Effector memory CD8-positive, alpha-beta T cell (primary cell): ENCODE results near the gene NEMP1.

Experiments
- ATAC-seq: fragments of 150-1000 bp; cut with Tn5 transposase; replicated peaks from 2 replicates; pipeline ENCODE4 v1.10.0; 2021; ENCODE audit warnings: mild to moderate bottlenecking, moderate library complexity
- DNase-seq, 3 experiments: peaks; one replicate each; pipeline ENCODE4 v3.0.0; 2021
- H3K27ac Mint-ChIP-seq, 2 donors: one replicate each; pipeline ENCODE4 v1.8.0; 2022; ENCODE audit warnings: mild to moderate bottlenecking in 2 of 2, mixed read lengths in 2 of 2, moderate library complexity in 2 of 2
- H3K27me3 Mint-ChIP-seq, 2 donors: one replicate each; pipeline ENCODE4 v1.8.0; 2022; ENCODE audit warnings: mixed read lengths in 2 of 2
- H3K36me3 Mint-ChIP-seq: one replicate; pipeline ENCODE4 v1.8.0; 2022; ENCODE audit warnings: mild to moderate bottlenecking, moderate library complexity, mixed read lengths; ENCODE audit not compliant: insufficient read depth
- H3K4me1 Mint-ChIP-seq, 2 donors: one replicate each; pipeline ENCODE4 v1.8.0; 2022; ENCODE audit warnings: low read depth in 2 of 2, mixed read lengths in 2 of 2
- H3K4me3 Mint-ChIP-seq, 2 donors: one replicate each; pipeline ENCODE4 v1.8.0; 2022; ENCODE audit warnings: mild to moderate bottlenecking in 2 of 2, mixed read lengths in 2 of 2, moderate library complexity in 2 of 2
- H3K9me3 Mint-ChIP-seq, 2 donors: one replicate each; pipeline ENCODE4 v1.8.0; 2022; ENCODE audit warnings: mixed read lengths in 2 of 2

The NEMP1 gene

DNA sequence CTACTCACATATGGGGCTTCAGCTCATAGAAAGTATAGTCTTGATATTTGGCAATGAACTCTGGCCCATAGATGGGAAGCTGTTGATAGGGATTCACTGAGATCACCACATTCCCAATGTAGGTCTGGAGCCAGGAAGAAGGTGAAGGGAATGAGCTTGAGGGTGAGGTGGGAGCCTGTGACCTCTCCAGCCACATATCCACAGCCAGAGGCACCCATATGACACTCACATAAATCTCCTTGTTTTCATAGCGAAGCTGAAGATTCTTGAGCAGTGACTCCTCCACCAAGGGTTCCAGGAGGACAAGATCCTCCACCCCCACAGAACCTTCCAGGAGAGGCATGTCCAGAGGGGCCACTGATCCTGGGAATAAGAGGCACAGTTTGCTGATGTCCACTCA, 30.6 kb downstream of the NEMP1 start:
- peaks cover 29 to 31% of the 10 kb centered on the region in 2 donors for H3K4me1 Mint-ChIP-seq
- H3K9me3 Mint-ChIP-seq, result no peaks in the 10 kb centered on the region
- peak overlapping the region; percentile 76 to 80 for H3K27ac Mint-ChIP-seq
- no peak for DNase-seq
- ATAC-seq, result no peak
- H3K36me3 Mint-ChIP-seq, result no peaks in the 10 kb centered on the region
- H3K4me3 Mint-ChIP-seq, result peak overlapping the region; percentile 63 to 74
- peaks cover 0 to 12% of the 10 kb centered on the region in 2 donors for H3K27me3 Mint-ChIP-seq

DNA sequence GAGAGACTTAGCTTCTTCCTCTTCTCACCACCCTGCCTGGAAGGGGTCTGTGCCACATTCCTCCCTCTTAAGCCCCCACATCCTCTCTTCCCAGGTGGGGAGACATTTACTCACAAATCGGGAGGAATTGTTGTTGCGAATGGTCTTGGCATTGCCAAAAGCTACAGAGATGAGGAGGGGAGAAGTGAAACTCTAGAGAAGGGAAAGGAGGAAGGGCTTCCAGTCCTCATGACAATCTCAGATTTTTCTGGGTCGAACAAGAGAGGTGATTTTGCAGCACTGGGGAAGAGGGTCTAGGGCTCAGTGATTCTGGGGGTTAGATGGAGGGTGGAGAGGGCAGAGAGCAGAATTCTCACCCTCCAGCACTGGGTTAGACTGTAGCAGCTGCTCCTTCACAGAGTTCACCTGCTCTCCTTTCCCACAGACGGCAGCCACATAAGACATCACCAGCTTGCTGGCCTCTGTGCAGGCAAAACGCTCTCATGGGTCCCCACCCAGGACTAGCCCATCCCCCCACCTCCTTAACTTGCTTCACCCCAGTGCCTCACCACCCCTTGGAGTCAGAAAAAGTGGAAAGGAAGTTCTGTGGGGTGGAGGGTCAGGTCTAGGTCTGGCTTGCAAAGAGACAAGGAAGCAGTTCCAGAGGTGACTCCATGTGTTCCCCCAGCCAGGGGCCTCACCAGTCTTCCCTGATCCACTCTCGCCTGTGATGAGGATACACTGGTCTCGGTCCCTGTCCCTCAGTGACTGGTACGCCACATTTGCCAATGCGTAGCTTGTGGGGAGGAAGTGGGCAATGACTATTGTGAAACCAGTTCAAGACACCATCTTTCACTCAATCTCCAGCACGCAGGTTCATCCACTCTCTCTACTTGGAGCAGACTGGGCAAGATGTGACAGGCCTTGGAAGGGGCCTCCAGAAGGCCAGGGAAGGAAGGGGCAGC, 31.4 kb downstream of the NEMP1 start:
- H3K27ac Mint-ChIP-seq, result peak overlapping the region; percentile 76 to 80
- no peaks in the 10 kb centered on the region for H3K36me3 Mint-ChIP-seq
- peaks cover 0 to 18% of the 10 kb centered on the region in 2 donors for H3K27me3 Mint-ChIP-seq
- peak; percentile 91 for ATAC-seq
- DNase-seq, result peak; percentile 25 to 40 (median 38)
- peaks cover 29 to 31% of the 10 kb centered on the region in 2 donors for H3K4me1 Mint-ChIP-seq
- no peaks in the 10 kb centered on the region for H3K9me3 Mint-ChIP-seq
- H3K4me3 Mint-ChIP-seq, result peak overlapping the region; percentile 63 to 74

DNA sequence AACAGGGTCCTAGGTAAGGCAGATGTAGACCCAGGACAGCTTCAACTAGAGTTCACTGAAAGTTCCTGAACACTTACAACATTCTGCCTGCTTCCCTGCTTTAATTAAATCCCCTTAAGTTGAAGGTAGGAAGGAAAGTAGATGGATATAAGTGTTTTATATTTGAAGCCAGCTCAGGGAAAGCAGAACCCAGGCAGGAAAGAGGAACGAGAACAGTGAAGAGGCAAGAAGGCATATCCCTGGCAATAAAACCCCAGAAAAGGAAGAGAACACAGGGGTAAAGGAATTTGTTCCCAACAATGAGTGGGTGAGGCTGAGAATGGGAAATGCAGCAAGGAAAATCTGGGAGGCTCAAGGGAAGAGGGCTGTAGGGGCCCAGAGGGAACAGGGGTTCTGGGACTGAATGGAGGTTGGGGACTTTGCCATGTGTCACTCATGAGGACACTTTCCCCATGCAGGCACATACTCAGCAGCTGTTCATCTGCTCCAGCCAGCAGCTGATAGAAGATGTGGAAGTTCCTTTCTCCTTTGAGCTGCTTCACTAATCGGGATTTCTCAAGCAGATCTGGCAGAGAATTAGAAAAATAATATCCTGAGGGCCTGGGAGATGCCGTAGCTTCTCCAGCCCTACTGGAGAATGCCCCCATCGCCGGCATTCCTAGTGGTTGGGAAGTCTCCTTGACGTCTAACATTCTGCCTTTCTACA, 32.4 kb downstream of the NEMP1 start:
- no peak for ATAC-seq
- DNase-seq, result no peak
- H3K27ac Mint-ChIP-seq, result peak overlapping the region; percentile 76 to 80
- H3K9me3 Mint-ChIP-seq, result no peaks in the 10 kb centered on the region
- H3K4me1 Mint-ChIP-seq, result peaks cover 28 to 31% of the 10 kb centered on the region in 2 donors
- H3K27me3 Mint-ChIP-seq, result peaks cover 0 to 25% of the 10 kb centered on the region in 2 donors
- no peaks in the 10 kb centered on the region for H3K36me3 Mint-ChIP-seq
- H3K4me3 Mint-ChIP-seq, result peak overlapping the region; percentile 63 to 74

DNA sequence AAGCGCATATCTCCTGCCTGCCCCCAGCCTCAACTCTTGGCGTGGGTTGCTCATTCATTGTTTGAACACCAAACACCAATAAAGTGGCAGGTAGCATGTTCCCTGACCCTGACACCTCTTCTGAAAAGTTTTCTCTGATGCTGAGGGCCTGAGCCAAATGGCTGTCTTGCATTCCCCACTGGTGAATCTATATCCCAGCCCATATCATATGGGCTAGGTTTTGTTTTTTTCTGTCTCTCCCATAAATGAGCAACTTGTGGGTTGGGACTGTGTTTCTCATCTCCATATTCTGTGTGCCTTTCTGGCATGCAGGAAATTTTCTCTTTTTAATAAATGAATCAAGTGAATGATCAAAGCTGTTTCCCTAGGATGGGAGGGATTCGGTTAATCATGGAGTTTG, 33.7 kb downstream of the NEMP1 start:
- ATAC-seq (no peak), DNase-seq (no peak)
- Mint-ChIP-seq H3K27ac (no peak overlapping the region), H3K4me1 (peaks cover 24 to 27% of the 10 kb centered on the region in 2 donors), H3K4me3 (no peak overlapping the region), H3K9me3 (no peaks in the 10 kb centered on the region), H3K36me3 (peaks cover 5% of the 10 kb centered on the region), H3K27me3 (peaks cover 0 to 36% of the 10 kb centered on the region in 2 donors)

DNA sequence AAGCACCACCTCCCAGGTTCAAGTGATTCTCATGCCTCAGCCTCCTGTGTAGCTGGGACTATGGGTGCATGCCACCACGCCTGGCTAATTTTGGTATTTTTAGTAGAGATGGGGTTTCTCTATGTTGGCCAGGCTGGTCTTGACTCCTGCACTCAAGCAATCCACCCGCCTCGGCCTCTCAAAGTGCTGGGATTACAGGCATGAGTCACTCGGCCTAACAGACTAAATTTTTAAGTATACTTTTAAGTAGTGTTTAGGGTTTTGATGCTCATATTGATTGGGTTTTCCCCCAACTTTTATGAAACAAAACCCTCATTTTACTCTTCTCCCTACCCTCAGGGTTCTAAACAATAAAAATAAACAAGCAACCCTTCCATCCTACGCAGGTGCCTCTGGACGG, 34.1 kb downstream of the NEMP1 start:
- Mint-ChIP-seq H3K36me3 (peaks cover 5% of the 10 kb centered on the region), H3K4me3 (no peak overlapping the region), H3K4me1 (peaks cover 24 to 27% of the 10 kb centered on the region in 2 donors), H3K27ac (no peak overlapping the region), H3K9me3 (no peaks in the 10 kb centered on the region), H3K27me3 (peaks cover 0 to 39% of the 10 kb centered on the region in 2 donors)
- DNase-seq (no peak), ATAC-seq (no peak)

DNA sequence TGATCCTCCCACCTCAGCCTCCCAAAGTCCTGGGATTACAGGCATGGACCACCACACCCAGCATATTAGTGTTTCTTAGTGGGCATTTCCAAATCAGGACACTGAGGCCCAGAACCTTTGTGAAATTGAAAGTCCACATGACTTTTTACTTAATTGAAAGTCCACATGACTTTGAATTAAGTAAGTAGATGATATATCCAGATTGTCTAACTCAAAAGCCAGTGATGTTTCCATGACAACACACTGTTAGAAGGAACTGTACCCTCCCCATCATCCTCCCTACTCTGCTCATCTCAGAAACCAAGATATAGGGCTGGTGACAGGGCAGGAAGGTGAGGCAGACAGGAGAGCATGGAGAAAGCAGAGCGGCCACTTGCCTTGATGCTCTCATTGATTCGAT, 35.9 kb downstream of the NEMP1 start:
- no peak overlapping the region for H3K4me3 Mint-ChIP-seq
- no peaks in the 10 kb centered on the region for H3K9me3 Mint-ChIP-seq
- peaks cover 18 to 20% of the 10 kb centered on the region in 2 donors for H3K4me1 Mint-ChIP-seq
- no peak overlapping the region for H3K27ac Mint-ChIP-seq
- peaks cover 0 to 57% of the 10 kb centered on the region in 2 donors for H3K27me3 Mint-ChIP-seq
- DNase-seq (no peak), ATAC-seq (no peak)
- peaks cover 5% of the 10 kb centered on the region for H3K36me3 Mint-ChIP-seq

DNA sequence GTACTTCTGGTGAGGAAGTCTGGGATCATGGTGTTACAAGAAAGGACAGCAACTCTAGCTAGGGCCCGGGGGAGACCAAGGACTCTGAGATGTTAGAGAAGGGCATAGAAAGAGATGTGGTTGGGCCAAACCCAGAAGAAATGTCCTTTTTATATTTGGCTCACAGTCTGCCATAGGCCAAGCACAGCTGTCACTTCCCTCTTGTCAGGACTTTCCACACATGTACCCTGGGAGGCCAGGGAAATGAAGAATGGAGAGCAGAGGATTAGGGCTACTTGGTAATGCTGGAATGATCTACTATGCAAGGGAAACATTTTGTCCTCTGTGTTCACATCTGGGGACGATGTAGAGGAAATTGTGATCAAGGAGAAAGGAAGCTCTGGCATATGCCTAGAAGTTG, 37.8 kb downstream of the NEMP1 start:
- no peak for ATAC-seq
- no peaks in the 10 kb centered on the region for H3K9me3 Mint-ChIP-seq
- H3K4me1 Mint-ChIP-seq, result peaks cover 0 to under 1% of the 10 kb centered on the region in 2 donors
- no peak for DNase-seq
- no peak overlapping the region for H3K4me3 Mint-ChIP-seq
- H3K36me3 Mint-ChIP-seq, result peaks cover 5% of the 10 kb centered on the region
- H3K27me3 Mint-ChIP-seq, result peaks cover 0 to 57% of the 10 kb centered on the region in 2 donors
- H3K27ac Mint-ChIP-seq, result no peak overlapping the region

DNA sequence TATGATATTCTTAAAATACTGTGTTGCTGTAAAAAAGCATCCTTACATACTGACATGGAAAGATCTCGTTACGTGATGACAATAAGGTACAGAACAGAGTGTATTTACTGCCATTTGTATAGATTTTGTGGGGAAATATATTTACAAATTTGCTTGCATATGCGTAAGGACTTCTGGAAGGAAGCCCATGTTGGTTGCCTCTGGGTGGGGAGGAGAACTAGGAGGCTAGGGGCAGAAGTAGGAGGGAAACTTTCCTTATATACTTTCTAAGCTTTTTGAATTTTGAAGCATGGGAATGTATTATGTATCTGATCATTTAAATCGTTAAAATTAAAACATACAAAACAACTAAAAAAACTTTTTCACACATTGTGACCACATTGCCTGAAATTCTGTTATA, 38.4 kb downstream of the NEMP1 start:
- DNase-seq (no peak), ATAC-seq (no peak)
- H3K27ac Mint-ChIP-seq, result no peak overlapping the region
- H3K36me3 Mint-ChIP-seq, result peaks cover 5% of the 10 kb centered on the region
- H3K4me3 Mint-ChIP-seq, result no peak overlapping the region
- no peaks in the 10 kb centered on the region for H3K9me3 Mint-ChIP-seq
- peaks cover 0 to 57% of the 10 kb centered on the region in 2 donors for H3K27me3 Mint-ChIP-seq
- H3K4me1 Mint-ChIP-seq, result no peaks in the 10 kb centered on the region

DNA sequence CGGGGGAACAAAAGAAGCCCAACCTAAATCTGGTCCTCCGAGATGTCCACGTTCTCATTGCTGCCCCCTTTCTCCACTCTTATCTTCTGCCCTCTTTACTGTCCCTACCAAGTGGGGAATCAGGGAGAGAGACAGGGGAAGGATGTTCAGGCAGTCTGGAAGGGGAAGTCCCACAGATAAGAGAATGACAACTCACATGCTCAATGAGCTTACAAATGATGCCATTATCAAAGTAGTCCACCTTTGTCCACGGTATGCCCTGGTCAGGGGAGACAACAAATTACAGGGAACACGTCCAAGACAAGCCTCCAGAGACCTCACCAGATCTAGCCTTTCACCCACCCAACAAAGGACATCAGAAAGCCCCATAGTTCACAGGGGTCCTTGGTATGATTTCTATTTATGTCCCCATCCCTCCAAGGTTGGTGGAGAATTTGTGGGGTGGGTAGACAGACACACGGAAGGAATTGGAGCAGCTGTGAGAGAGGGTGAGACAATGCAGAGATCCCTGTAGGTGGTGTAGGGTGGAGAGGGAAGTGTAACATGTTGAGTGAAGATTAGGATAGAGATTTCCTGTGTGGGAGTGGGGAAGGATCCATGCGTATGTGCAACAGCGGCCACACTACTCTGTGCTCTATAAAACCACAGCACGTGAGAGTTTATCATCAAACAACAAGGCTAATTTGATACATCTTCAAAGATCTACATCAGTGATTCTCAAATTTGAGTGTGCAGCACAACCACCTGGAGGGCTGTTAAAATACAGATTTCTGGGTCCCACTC, 39.4 kb downstream of the NEMP1 start:
- DNase-seq (no peak), ATAC-seq (no peak)
- Mint-ChIP-seq H3K9me3 (no peaks in the 10 kb centered on the region), H3K27me3 (peaks cover 0 to 57% of the 10 kb centered on the region in 2 donors), H3K27ac (no peak overlapping the region), H3K4me1 (no peaks in the 10 kb centered on the region), H3K4me3 (no peak overlapping the region), H3K36me3 (peaks cover 5% of the 10 kb centered on the region)

DNA sequence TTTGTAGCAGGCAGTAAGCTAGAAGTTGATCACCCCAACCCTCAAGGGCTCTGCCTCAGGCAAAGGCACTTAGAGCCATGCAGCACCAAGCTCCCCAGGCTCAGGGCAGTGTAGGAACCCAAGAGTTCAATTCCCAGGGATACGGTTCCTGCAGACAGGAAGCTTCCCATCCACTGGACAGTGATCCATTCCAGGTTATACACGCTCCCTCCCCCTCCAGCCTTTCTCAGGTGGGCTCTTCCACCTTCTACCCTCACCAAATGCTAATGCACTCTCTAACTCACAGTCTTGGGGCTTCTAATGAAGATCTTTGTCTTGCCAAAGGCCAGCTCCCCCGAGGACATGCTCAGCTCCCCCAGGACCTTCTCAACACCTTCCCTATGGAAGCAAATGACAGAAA, 41.3 kb downstream of the NEMP1 start:
- Mint-ChIP-seq H3K27ac (no peak overlapping the region), H3K4me3 (no peak overlapping the region)
- ATAC-seq, result no peak

DNA sequence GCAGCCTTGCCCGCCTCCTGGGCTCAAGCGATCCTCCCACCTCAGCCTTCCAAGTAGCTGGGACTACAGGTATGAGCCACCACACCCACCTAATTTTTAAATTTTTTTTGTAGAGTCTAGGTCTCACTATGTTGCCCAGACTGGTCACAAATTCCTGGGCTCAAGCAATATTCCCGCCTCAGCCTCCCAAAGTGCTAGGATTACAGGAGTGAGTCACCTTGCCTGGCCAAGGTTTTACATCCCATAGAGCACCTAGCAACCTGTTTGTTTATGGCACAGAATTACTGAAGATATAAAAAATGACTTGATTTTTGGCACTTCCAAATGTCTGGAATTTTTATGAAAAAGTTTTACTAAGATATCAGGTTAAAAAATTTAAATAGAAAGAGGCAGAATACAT, 45.2 kb downstream of the NEMP1 start:
- Mint-ChIP-seq H3K27ac (no peak overlapping the region), H3K4me3 (no peak overlapping the region), H3K27me3 (peaks cover 0 to 8% of the 10 kb centered on the region in 2 donors), H3K9me3 (no peaks in the 10 kb centered on the region), H3K4me1 (peaks cover 10 to 13% of the 10 kb centered on the region in 2 donors), H3K36me3 (no peaks in the 10 kb centered on the region)
- DNase-seq, result no peak
- ATAC-seq, result no peak

More for the DNA sequence above, 41.3 kb downstream of the NEMP1 start:
- DNase-seq, result no peak
- peaks cover 0 to 40% of the 10 kb centered on the region in 2 donors for H3K27me3 Mint-ChIP-seq
- no peaks in the 10 kb centered on the region for H3K9me3 Mint-ChIP-seq
- H3K4me1 Mint-ChIP-seq, result no peaks in the 10 kb centered on the region
- peaks cover 5% of the 10 kb centered on the region for H3K36me3 Mint-ChIP-seq

DNA sequence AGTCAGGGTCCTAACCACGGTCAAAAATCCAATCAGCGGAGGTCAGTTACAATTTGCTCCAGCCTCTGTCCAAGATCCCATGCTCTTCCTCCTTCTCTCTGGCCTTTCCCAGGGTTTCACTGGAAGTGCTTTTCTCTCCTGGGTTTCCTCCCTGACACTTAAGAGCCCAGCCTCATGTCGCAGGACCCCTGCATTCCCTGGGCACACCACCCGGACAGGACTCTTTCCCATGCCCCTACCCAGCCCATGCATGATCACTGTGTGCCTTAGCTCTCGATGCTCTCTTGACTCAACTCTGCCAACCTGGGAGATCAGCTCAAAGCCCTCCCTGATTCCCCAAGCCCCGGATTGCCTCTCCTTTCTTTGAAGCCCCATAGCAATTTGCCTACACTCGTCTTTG, 46.8 kb downstream of the NEMP1 start:
- H3K9me3 Mint-ChIP-seq, result no peaks in the 10 kb centered on the region
- ATAC-seq (no peak), DNase-seq (no peak)
- no peak overlapping the region for H3K4me3 Mint-ChIP-seq
- H3K27ac Mint-ChIP-seq, result peak overlapping the region in 1 of 2 donors; percentile 49
- H3K4me1 Mint-ChIP-seq, result peaks cover 18 to 21% of the 10 kb centered on the region in 2 donors
- no peaks in the 10 kb centered on the region for H3K36me3 Mint-ChIP-seq
- H3K27me3 Mint-ChIP-seq, result no peaks in the 10 kb centered on the region

DNA sequence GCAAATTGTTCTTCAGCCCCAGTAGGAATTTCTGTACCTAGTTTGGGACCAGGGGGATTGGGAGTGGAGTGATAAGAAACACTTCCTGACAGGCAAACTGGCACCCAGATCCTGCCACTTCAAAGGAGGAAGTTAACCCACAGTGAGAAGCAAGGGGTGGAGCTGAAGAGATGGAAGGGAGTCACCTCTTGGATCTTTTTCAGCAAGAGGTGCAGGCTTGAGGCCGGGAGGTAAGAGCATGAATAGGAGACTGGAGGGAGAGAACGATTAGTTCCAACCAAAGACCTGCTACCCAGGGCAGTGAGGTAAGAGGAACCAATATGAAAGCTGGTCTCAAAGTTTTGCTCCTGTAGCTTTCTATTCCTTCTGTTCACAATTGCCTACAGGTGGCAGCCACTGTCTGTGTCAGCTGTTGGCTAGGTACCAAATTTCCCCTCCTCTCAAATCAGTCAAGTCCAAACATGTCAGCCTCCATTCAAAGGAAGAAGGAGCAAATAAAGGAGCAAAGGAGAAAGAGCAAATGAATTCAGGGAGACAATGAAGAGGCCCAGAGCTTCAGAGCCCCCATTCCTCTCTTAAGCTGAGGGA, 47.4 kb downstream of the NEMP1 start:
- DNase-seq, result no peak
- H3K4me1 Mint-ChIP-seq, result peaks cover 18 to 23% of the 10 kb centered on the region in 2 donors
- H3K36me3 Mint-ChIP-seq, result no peaks in the 10 kb centered on the region
- no peaks in the 10 kb centered on the region for H3K9me3 Mint-ChIP-seq
- H3K27ac Mint-ChIP-seq, result peak overlapping the region; percentile 61 to 76
- H3K4me3 Mint-ChIP-seq, result peak overlapping the region in 1 of 2 donors; percentile 17
- peak; percentile 42 for ATAC-seq
- H3K27me3 Mint-ChIP-seq, result no peaks in the 10 kb centered on the region
